ENCODE results near the gene CAMK1D.

The CAMK1D gene

DNA sequence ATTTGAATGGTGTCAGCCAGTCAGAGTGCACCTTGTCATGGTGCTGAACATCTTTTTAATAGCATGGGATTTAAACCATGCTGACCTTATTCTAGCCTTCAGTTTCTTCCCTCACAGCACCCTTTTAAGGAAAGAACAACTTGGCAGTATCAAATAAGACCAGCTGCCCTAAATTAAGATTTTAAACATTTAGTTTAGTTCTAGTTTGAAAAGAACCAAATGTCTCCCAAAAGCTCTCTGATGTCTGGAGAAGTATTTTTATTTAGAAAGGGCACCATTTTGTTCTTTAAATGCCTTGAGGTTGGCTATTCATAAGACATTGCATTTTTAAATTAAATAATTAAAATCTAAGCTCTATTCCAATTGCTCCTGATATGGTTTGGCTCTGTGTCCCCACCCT, 531.1 kb downstream of the CAMK1D start:
- Histone ChIP-seq H3K27ac (ENCODE audit: low read length) (no peak overlapping the region), H2AFZ (ENCODE audit: low read depth, low read length) (no peak overlapping the region), H3K9me3 (ENCODE audit: insufficient read depth, low read length, severe bottlenecking) (no peaks in the 10 kb centered on the region), H3K4me1 (ENCODE audit: insufficient read depth, low read length) (no peaks in the 10 kb centered on the region), H3K36me3 (ENCODE audit: insufficient read depth, low read length) (no peaks in the 10 kb centered on the region), H3K4me2 (ENCODE audit: insufficient read depth, low read length) (no peak overlapping the region), H4K20me1 (ENCODE audit: insufficient read depth, low read length) (no peaks in the 10 kb centered on the region), H3K4me3 (ENCODE audit: low read depth in 1 of 2, low read length in 2 of 2) (no peak overlapping the region), H3K9ac (ENCODE audit: low read depth, low read length) (no peak overlapping the region), H3K27me3 (ENCODE audit: insufficient read depth, low read length, poor library complexity) (peaks cover 4% of the 10 kb centered on the region), H3K79me2 (ENCODE audit: insufficient read depth, low read length) (no peaks in the 10 kb centered on the region)
- TF ChIP-seq EZH2 (IDR thresholded peaks at IDR 0.05; ENCODE audit: borderline replicate concordance, low read depth, low read length, severe bottlenecking) = no peak
- TF ChIP-seq, protein P1, sequence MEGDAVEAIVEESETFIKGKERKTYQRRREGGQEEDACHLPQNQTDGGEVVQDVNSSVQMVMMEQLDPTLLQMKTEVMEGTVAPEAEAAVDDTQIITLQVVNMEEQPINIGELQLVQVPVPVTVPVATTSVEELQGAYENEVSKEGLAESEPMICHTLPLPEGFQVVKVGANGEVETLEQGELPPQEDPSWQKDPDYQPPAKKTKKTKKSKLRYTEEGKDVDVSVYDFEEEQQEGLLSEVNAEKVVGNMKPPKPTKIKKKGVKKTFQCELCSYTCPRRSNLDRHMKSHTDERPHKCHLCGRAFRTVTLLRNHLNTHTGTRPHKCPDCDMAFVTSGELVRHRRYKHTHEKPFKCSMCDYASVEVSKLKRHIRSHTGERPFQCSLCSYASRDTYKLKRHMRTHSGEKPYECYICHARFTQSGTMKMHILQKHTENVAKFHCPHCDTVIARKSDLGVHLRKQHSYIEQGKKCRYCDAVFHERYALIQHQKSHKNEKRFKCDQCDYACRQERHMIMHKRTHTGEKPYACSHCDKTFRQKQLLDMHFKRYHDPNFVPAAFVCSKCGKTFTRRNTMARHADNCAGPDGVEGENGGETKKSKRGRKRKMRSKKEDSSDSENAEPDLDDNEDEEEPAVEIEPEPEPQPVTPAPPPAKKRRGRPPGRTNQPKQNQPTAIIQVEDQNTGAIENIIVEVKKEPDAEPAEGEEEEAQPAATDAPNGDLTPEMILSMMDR (IDR thresholded peaks at IDR 0.05; ENCODE audit: borderline replicate concordance, extremely low read depth, low read length, poor library complexity, severe bottlenecking) = no peak
- DNase-seq (no peak), ATAC-seq (ENCODE audit: insufficient read depth, low read depth) (no peak)

DNA sequence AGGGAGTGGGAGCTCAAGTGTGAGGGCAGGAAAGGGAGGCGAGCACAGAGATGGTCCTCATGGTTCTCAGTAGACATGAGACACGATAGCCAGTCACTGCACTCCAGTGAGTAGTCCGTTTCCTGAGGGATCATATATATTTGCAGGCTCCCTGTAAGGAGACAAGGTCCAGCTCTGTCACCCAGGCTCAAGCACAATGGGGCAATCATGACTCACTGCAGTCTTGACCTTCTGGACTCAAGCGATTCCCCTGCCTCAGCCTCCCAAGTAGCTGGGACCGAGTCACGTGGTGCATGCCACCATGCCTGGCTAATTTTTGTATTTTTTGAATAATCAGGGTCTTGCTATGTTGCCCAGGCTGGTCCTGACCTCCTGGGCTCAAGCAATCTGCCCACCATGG, 535.5 kb downstream of the CAMK1D start:
- no peak overlapping the region for H3K4me3 ChIP-seq (ENCODE audit: low read depth in 1 of 2, low read length in 2 of 2)
- H4K20me1 ChIP-seq (ENCODE audit: insufficient read depth, low read length) = no peaks in the 10 kb centered on the region
- no peaks in the 10 kb centered on the region for H3K79me2 ChIP-seq (ENCODE audit: insufficient read depth, low read length)
- no peaks in the 10 kb centered on the region for H3K9me3 ChIP-seq (ENCODE audit: insufficient read depth, low read length, severe bottlenecking)
- H3K4me2 ChIP-seq (ENCODE audit: insufficient read depth, low read length) = no peak overlapping the region
- no peaks in the 10 kb centered on the region for H3K36me3 ChIP-seq (ENCODE audit: insufficient read depth, low read length)
- TF ChIP-seq, protein P1 (IDR thresholded peaks at IDR 0.05; ENCODE audit: borderline replicate concordance, extremely low read depth, low read length, poor library complexity, severe bottlenecking) = no peak
- no peak for TF ChIP-seq EZH2 (IDR thresholded peaks at IDR 0.05; ENCODE audit: borderline replicate concordance, low read depth, low read length, severe bottlenecking)
- H3K9ac ChIP-seq (ENCODE audit: low read depth, low read length) = no peak overlapping the region
- H3K4me1 ChIP-seq (ENCODE audit: insufficient read depth, low read length) = no peaks in the 10 kb centered on the region
- ATAC-seq (ENCODE audit: insufficient read depth, low read depth) (no peak), DNase-seq (no peak)
- no peak overlapping the region for H3K27ac ChIP-seq (ENCODE audit: low read length)
- H3K27me3 ChIP-seq (ENCODE audit: insufficient read depth, low read length, poor library complexity) = peaks cover 4% of the 10 kb centered on the region
- H2AFZ ChIP-seq (ENCODE audit: low read depth, low read length) = no peak overlapping the region

Data from DND-41 (cell line).